ENCODE data around the gene IL17REL.
"Not testable (repeated sequence)": the region's sequence is repeated elsewhere in the genome, so short reads cannot be mapped to it uniquely, and the experiment has no call there.

IL17REL gene

GRCh38 chr22:49989826-49990225, 22.7 kb downstream of the IL17REL start:
- DNase-seq (ENCODE audit: low read depth in 2 of 2): not testable (repeated sequence)

- no peak for DNase-seq (ENCODE audit: low read depth in 2 of 2)
Measured at GRCh38 chr22:49986325-49986724, 26.2 kb downstream of the IL17REL start.

- peak in 1 of 2 donors; percentile 47 for DNase-seq (ENCODE audit: low read depth in 2 of 2)
Measured at GRCh38 chr22:49983148-49984042, 29.2 kb downstream of the IL17REL start.

- DNase-seq (ENCODE audit: low read depth in 2 of 2): not testable (repeated sequence)
Measured at GRCh38 chr22:49981799-49982198, 30.8 kb downstream of the IL17REL start.

- no peak for DNase-seq (ENCODE audit: low read depth in 2 of 2)
Measured at GRCh38 chr22:49979587-49980264, 32.8 kb downstream of the IL17REL start.

GRCh38 chr22:49977578-49977977, 35.0 kb downstream of the IL17REL start:
- no peak for DNase-seq (ENCODE audit: low read depth in 2 of 2)

GRCh38 chr22:49976439-49977175, 36.0 kb downstream of the IL17REL start:
- peak; percentile 62 to 73 for DNase-seq (ENCODE audit: low read depth in 2 of 2)

GRCh38 chr22:49975543-49976389, 36.8 kb downstream of the IL17REL start:
- peak in 1 of 2 donors; percentile 58 for DNase-seq (ENCODE audit: low read depth in 2 of 2)

- DNase-seq (ENCODE audit: low read depth in 2 of 2): no peak
Measured at GRCh38 chr22:49973018-49973961, 39.3 kb downstream of the IL17REL start.

- peak in 1 of 2 donors; percentile 48 for DNase-seq (ENCODE audit: low read depth in 2 of 2)
Measured at GRCh38 chr22:49972163-49973017, 40.2 kb downstream of the IL17REL start.

- DNase-seq (ENCODE audit: low read depth in 2 of 2): peak; percentile 72 to 80
Measured at GRCh38 chr22:49971232-49972162, 41.1 kb downstream of the IL17REL start.

GRCh38 chr22:49970528-49971231, 41.9 kb downstream of the IL17REL start:
- peak; percentile 96 to 97 for DNase-seq (ENCODE audit: low read depth in 2 of 2)

GRCh38 chr22:49969751-49970527, 42.6 kb downstream of the IL17REL start:
- DNase-seq (ENCODE audit: low read depth in 2 of 2): no peak

GRCh38 chr22:49968831-49969661, 43.5 kb downstream of the IL17REL start:
- no peak for DNase-seq (ENCODE audit: low read depth in 2 of 2)

- DNase-seq (ENCODE audit: low read depth in 2 of 2): no peak
Measured at GRCh38 chr22:49968313-49968830, 44.2 kb downstream of the IL17REL start.
